Measurements from ENCODE around the gene ATP11B. TPM values are rescaled to one million over a fixed set of nuclear protein-coding genes. Genes with fewer than 3 reads are reported as not detected.

Gene ATP11B
- total RNA-seq, 3 donors from 2014 or later (not counting 1 experiment from before 2014, with no cell fraction given), result 157 to 174 (median 172) TPM

DNA sequence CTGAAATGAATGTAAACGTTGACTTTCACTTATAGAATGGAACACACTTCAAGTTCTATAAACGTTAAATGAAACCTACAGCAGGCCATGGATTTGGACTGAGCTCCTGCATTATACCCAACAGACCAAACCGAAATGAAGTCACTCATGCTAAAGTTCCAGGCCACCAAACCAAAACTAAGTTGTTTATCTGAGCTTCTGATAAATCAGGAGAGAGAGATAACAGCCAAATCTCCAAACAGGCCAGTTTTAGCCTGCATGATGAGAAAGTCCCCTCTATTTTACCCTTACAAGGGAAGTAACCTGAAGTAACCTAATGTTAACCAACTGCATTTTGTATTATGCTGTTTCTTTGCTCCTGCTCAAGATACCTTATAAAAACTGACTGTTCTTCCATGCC lies 142.5 kb downstream of the ATP11B start:
- H3K27ac Mint-ChIP-seq, result no peak overlapping the region
- H3K36me3 ChIP-seq (ENCODE audit: control insufficient read depth, insufficient read depth, low read length), result peaks cover 2% of the 10 kb centered on the region
- no peak overlapping the region for H3K27ac ChIP-seq (ENCODE audit: low read length)
- no peak for ATAC-seq
- H3K27me3 Mint-ChIP-seq (ENCODE audit: low read depth in 2 of 2), result no peaks in the 10 kb centered on the region
- TF ChIP-seq, protein P1, sequence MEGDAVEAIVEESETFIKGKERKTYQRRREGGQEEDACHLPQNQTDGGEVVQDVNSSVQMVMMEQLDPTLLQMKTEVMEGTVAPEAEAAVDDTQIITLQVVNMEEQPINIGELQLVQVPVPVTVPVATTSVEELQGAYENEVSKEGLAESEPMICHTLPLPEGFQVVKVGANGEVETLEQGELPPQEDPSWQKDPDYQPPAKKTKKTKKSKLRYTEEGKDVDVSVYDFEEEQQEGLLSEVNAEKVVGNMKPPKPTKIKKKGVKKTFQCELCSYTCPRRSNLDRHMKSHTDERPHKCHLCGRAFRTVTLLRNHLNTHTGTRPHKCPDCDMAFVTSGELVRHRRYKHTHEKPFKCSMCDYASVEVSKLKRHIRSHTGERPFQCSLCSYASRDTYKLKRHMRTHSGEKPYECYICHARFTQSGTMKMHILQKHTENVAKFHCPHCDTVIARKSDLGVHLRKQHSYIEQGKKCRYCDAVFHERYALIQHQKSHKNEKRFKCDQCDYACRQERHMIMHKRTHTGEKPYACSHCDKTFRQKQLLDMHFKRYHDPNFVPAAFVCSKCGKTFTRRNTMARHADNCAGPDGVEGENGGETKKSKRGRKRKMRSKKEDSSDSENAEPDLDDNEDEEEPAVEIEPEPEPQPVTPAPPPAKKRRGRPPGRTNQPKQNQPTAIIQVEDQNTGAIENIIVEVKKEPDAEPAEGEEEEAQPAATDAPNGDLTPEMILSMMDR (IDR thresholded peaks at IDR 0.05), result no peak
- 84% methylated on average over 2 of the region's 3 CpGs for WGBS (ENCODE audit: insufficient coverage)
- no peaks in the 10 kb centered on the region for H3K27me3 ChIP-seq (ENCODE audit: control insufficient read depth, insufficient read depth, low read length)
- H3K4me1 ChIP-seq (ENCODE audit: control insufficient read depth, insufficient read depth, low read length), result peaks cover 4% of the 10 kb centered on the region
- peaks cover 2 to 3% of the 10 kb centered on the region in 2 donors for H3K9me3 Mint-ChIP-seq
- intact Hi-C loops (cut with micrococcal nuclease), result no loop called here
- H3K4me3 Mint-ChIP-seq, result no peak overlapping the region
- H3K9me3 ChIP-seq (ENCODE audit: control insufficient read depth, insufficient read depth, low read length), result no peaks in the 10 kb centered on the region
- H3K4me3 ChIP-seq (ENCODE audit: low read length), result no peak overlapping the region
- H3K4me1 Mint-ChIP-seq, result peaks cover 11 to 14% of the 10 kb centered on the region in 2 donors
- DNase-seq, result no peak
- H3K36me3 Mint-ChIP-seq, result peaks cover 8% of the 10 kb centered on the region

DNA sequence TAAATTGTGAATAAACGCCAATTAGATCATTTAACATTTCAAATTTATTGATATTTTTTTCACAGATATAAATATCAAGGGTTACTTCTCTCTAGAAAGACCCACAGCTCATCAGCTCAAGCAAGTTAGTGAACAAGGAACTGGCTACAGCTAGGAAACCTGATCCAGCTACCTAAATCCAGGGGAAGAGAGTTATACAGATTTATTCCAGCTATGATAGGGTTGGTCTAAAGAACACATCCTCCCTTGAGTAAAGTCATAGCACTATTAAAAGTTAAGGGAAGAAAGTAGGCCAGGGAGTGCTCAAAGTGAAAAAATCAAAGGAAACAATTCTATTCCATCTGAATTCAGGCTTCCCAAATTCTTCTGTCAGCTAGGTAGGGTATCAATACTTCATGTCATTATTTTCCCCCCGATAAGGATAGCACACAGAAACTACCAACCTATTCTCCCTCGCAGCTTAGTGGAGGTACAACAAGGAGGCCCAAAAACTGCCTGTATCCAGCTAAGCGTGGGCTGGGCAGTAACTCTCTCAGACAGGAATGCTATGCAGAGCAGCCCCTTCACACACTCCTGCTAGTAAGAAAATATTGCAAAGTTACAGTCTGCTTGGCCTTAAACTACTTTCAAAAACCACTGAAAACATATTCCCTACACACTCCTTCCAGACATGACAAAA lies 143.1 kb downstream of the ATP11B start:
- Histone ChIP-seq H3K36me3 (ENCODE audit: control insufficient read depth, insufficient read depth, low read length) (peaks cover 2% of the 10 kb centered on the region), H3K27ac (ENCODE audit: low read length) (no peak overlapping the region), H3K4me3 (ENCODE audit: low read length) (no peak overlapping the region), H3K27me3 (ENCODE audit: control insufficient read depth, insufficient read depth, low read length) (no peaks in the 10 kb centered on the region), H3K4me1 (ENCODE audit: control insufficient read depth, insufficient read depth, low read length) (peaks cover 4% of the 10 kb centered on the region), H3K9me3 (ENCODE audit: control insufficient read depth, insufficient read depth, low read length) (no peaks in the 10 kb centered on the region)
- Mint-ChIP-seq H3K4me3 (no peak overlapping the region), H3K4me1 (peaks cover 11 to 14% of the 10 kb centered on the region in 2 donors), H3K27ac (no peak overlapping the region), H3K9me3 (peaks cover 2 to 3% of the 10 kb centered on the region in 2 donors), H3K36me3 (peaks cover 8% of the 10 kb centered on the region), H3K27me3 (ENCODE audit: low read depth in 2 of 2) (no peaks in the 10 kb centered on the region)
- intact Hi-C loops (cut with micrococcal nuclease), result no loop called here
- TF ChIP-seq, protein P1 (IDR thresholded peaks at IDR 0.05), result no peak
- ATAC-seq, result no peak
- 97% methylated on average over 4 of the region's 4 CpGs for WGBS (ENCODE audit: insufficient coverage)
- DNase-seq, result no peak

DNA sequence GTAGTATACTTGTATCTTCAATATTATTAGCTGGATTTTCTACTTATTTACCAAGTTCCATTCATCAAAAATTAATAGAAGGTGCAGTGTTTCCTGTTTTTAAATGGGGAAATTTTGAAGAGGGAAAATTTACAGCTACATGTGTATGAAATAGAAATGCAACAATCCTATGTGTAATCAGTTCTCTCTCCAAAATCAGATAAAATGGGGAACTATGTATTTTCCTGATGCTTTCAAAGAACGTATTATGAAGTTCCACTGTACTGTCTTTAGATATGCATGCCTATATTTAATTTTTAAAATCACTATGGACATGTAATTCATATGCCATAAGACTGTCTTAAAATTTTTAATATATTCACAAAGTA lies 143.6 kb downstream of the ATP11B start:
- no CpG with 5 or more reads among the region's 1 CpG for WGBS (ENCODE audit: insufficient coverage)
- Mint-ChIP-seq H3K36me3 (peaks cover 6% of the 10 kb centered on the region), H3K4me3 (no peak overlapping the region), H3K27me3 (ENCODE audit: low read depth in 2 of 2) (no peaks in the 10 kb centered on the region), H3K9me3 (peaks cover 2 to 3% of the 10 kb centered on the region in 2 donors), H3K4me1 (peaks cover 11 to 14% of the 10 kb centered on the region in 2 donors), H3K27ac (peak overlapping the region in 1 of 2 donors; percentile 22)
- H3K36me3 ChIP-seq (ENCODE audit: control insufficient read depth, insufficient read depth, low read length), result peaks cover 2% of the 10 kb centered on the region
- no peak for ATAC-seq
- intact Hi-C loops (cut with micrococcal nuclease), result no loop called here
- H3K27me3 ChIP-seq (ENCODE audit: control insufficient read depth, insufficient read depth, low read length), result no peaks in the 10 kb centered on the region
- H3K4me1 ChIP-seq (ENCODE audit: control insufficient read depth, insufficient read depth, low read length), result peaks cover 4% of the 10 kb centered on the region
- no peak for DNase-seq
- H3K27ac ChIP-seq (ENCODE audit: low read length), result no peak overlapping the region
- TF ChIP-seq, protein P1 (IDR thresholded peaks at IDR 0.05), result no peak
- H3K4me3 ChIP-seq (ENCODE audit: low read length), result no peak overlapping the region
- H3K9me3 ChIP-seq (ENCODE audit: control insufficient read depth, insufficient read depth, low read length), result no peaks in the 10 kb centered on the region

Measured in natural killer cell (primary cell).